Gastrocnemius medialis (tissue), 4 donors: Measurements from ENCODE around the gene MOGAT2.

ENCODE experiments used
- CTCF ChIP-seq, 5 experiments: fragments of 450-650 bp in 3 of 5; fragments of 200-600 bp in 2 of 5; sonication (generic) in 2 of 5; IDR thresholded peaks in 4 of 5; conservative IDR thresholded peaks in 1 of 5; 1 replicate in 4 of 5; 2 replicates in 1 of 5; pipeline ENCODE4 v1.5.1; 2016 to 2019; ENCODE audit warnings: antibody characterized with exemption in 5 of 5, mild to moderate bottlenecking in 3 of 5, moderate library complexity in 3 of 5
- POLR2A ChIP-seq, 2 donors: fragments of 450-650 bp; IDR thresholded peaks; one replicate each; pipeline ENCODE4 v1.6.1; 2017; ENCODE audit warnings: antibody characterized with exemption in 2 of 2, mild to moderate bottlenecking in 2 of 2, moderate library complexity in 2 of 2

GRCh38 chr11:75677275-75677674 lies 40.4 kb upstream of the MOGAT2 start:
- no peak for TF ChIP-seq CTCF (IDR thresholded peaks at IDR 0.05 in 4 of 5, conservative IDR thresholded peaks at IDR 0.05 in 1 of 5)
- no peak for TF ChIP-seq POLR2A (IDR thresholded peaks at IDR 0.05)
